ENCODE data around the gene VAMP2. TPM values are rescaled to one million over a fixed set of nuclear protein-coding genes. Genes with fewer than 3 reads are reported as not detected.

The VAMP2 gene
- total and polyA plus RNA-seq, 9 of the 15 experiments (the other 6 are each of a cell fraction or from before 2014, with no cell fraction given) = 2.3 to 31.8 (median 6.0) TPM

DNA sequence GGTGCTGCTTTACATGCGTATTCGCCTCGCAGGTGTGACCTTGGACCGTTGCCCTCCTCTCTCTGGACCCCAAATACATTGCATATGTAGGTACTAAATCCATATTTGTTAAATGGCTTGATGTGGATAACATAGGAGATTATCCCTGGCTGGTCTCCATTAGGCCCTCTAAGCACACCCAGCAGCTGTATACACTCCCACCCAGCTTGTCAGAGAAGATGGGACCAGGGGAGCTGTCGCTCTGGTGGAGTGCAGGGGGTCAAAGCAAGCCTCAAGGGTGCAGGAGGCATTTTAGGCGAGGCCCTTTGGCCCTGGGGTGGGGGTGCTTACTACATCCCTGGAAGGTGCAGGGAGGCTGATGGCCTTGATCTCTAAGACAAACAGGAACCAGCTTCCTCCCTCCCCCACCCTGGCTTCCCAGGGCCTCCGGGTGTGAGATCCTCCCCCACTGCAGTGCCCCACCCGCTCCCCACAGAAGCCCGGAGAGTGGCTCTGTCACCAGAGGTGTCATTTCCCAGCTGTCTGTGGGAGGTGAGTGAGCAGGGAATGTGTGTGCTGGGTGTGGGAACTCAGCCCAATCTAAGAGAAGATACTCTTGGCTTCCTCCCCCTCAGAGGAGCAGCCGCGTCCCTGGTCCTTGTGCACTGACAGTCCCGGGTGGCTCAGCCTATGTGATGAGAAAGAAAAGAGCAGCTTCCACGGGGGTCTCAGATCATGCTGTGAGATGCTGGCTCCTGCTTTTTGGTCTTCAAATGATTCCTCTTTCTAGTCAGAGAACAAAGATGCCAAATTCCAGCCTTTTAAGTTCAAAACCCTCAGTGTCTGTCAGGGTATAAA is 1.4 kb upstream of the VAMP2 start (continued):
- TF ChIP-seq, protein P1, sequence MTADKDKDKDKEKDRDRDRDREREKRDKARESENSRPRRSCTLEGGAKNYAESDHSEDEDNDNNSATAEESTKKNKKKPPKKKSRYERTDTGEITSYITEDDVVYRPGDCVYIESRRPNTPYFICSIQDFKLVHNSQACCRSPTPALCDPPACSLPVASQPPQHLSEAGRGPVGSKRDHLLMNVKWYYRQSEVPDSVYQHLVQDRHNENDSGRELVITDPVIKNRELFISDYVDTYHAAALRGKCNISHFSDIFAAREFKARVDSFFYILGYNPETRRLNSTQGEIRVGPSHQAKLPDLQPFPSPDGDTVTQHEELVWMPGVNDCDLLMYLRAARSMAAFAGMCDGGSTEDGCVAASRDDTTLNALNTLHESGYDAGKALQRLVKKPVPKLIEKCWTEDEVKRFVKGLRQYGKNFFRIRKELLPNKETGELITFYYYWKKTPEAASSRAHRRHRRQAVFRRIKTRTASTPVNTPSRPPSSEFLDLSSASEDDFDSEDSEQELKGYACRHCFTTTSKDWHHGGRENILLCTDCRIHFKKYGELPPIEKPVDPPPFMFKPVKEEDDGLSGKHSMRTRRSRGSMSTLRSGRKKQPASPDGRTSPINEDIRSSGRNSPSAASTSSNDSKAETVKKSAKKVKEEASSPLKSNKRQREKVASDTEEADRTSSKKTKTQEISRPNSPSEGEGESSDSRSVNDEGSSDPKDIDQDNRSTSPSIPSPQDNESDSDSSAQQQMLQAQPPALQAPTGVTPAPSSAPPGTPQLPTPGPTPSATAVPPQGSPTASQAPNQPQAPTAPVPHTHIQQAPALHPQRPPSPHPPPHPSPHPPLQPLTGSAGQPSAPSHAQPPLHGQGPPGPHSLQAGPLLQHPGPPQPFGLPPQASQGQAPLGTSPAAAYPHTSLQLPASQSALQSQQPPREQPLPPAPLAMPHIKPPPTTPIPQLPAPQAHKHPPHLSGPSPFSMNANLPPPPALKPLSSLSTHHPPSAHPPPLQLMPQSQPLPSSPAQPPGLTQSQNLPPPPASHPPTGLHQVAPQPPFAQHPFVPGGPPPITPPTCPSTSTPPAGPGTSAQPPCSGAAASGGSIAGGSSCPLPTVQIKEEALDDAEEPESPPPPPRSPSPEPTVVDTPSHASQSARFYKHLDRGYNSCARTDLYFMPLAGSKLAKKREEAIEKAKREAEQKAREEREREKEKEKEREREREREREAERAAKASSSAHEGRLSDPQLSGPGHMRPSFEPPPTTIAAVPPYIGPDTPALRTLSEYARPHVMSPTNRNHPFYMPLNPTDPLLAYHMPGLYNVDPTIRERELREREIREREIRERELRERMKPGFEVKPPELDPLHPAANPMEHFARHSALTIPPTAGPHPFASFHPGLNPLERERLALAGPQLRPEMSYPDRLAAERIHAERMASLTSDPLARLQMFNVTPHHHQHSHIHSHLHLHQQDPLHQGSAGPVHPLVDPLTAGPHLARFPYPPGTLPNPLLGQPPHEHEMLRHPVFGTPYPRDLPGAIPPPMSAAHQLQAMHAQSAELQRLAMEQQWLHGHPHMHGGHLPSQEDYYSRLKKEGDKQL (CRISPR knock-in tag; IDR thresholded peaks at IDR 0.05; ENCODE audit: borderline replicate concordance) = no peak
- TF ChIP-seq, protein P2, sequence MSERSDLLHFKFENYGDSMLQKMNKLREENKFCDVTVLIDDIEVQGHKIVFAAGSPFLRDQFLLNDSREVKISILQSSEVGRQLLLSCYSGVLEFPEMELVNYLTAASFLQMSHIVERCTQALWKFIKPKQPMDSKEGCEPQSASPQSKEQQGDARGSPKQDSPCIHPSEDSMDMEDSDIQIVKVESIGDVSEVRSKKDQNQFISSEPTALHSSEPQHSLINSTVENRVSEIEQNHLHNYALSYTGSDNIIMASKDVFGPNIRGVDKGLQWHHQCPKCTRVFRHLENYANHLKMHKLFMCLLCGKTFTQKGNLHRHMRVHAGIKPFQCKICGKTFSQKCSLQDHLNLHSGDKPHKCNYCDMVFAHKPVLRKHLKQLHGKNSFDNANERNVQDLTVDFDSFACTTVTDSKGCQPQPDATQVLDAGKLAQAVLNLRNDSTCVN (CRISPR knock-in tag; IDR thresholded peaks at IDR 0.05) = no peak
- TF ChIP-seq, protein P3, sequence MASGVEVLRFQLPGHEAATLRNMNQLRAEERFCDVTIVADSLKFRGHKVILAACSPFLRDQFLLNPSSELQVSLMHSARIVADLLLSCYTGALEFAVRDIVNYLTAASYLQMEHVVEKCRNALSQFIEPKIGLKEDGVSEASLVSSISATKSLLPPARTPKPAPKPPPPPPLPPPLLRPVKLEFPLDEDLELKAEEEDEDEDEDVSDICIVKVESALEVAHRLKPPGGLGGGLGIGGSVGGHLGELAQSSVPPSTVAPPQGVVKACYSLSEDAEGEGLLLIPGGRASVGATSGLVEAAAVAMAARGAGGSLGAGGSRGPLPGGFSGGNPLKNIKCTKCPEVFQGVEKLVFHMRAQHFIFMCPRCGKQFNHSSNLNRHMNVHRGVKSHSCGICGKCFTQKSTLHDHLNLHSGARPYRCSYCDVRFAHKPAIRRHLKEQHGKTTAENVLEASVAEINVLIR (CRISPR knock-in tag; IDR thresholded peaks at IDR 0.05) = no peak
- TF ChIP-seq ZNF561 (CRISPR knock-in tag; conservative IDR thresholded peaks at IDR 0.05) (no peak), ASH1L (IDR thresholded peaks at IDR 0.05; ENCODE audit: borderline replicate concordance, low read depth, partially characterized antibody) (no peak), NR4A1 (CRISPR knock-in tag; IDR thresholded peaks at IDR 0.05) (no peak), NR4A1 (tag; IDR thresholded peaks at IDR 0.05) (0 out of 2 replicates have a peak, but pooled peaks have one; percentile 30), ZBTB7A (IDR thresholded peaks at IDR 0.05; ENCODE audit: borderline replicate concordance, control insufficient read depth, low read depth, low read length) (peak; percentile 46; the same call in 1 of the 2 replicates), ESRRB (CRISPR knock-in tag; IDR thresholded peaks at IDR 0.05; ENCODE audit: borderline replicate concordance) (no peak), FOS (IDR thresholded peaks at IDR 0.05; ENCODE audit: extremely low read depth, insufficient read length) (no peak), ZNF224 (CRISPR knock-in tag; IDR thresholded peaks at IDR 0.05) (no peak)
- TF ChIP-seq, protein P4, sequence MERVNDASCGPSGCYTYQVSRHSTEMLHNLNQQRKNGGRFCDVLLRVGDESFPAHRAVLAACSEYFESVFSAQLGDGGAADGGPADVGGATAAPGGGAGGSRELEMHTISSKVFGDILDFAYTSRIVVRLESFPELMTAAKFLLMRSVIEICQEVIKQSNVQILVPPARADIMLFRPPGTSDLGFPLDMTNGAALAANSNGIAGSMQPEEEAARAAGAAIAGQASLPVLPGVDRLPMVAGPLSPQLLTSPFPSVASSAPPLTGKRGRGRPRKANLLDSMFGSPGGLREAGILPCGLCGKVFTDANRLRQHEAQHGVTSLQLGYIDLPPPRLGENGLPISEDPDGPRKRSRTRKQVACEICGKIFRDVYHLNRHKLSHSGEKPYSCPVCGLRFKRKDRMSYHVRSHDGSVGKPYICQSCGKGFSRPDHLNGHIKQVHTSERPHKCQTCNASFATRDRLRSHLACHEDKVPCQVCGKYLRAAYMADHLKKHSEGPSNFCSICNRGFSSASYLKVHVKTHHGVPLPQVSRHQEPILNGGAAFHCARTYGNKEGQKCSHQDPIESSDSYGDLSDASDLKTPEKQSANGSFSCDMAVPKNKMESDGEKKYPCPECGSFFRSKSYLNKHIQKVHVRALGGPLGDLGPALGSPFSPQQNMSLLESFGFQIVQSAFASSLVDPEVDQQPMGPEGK (CRISPR knock-in tag; IDR thresholded peaks at IDR 0.05; ENCODE audit: borderline replicate concordance) = no peak
- TF ChIP-seq, protein P5, sequence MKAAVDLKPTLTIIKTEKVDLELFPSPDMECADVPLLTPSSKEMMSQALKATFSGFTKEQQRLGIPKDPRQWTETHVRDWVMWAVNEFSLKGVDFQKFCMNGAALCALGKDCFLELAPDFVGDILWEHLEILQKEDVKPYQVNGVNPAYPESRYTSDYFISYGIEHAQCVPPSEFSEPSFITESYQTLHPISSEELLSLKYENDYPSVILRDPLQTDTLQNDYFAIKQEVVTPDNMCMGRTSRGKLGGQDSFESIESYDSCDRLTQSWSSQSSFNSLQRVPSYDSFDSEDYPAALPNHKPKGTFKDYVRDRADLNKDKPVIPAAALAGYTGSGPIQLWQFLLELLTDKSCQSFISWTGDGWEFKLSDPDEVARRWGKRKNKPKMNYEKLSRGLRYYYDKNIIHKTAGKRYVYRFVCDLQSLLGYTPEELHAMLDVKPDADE (conservative IDR thresholded peaks at IDR 0.05; ENCODE audit: control insufficient read depth, low read depth, low read length) = no peak
